Stimulated activated CD4-positive, alpha-beta T cell treated with anti-CD3 and anti-CD28 coated beads, Interleukin-4, amount 100 ng/mL, for 24 hours (primary cell): ENCODE data around the gene UBE3A.
"Not testable (repeated sequence)": the region's sequence is repeated elsewhere in the genome, so short reads cannot be mapped to it uniquely, and the experiment has no call there.

Experiments
- DNase-seq: peaks from one replicate; pipeline ENCODE4 v3.0.0-alpha.2; 2020

UBE3A gene

GRCh38 chr15:25438601-25439368 is at the start of gene UBE3A:
Gene UBE3A, minus strand, starts transcription at chr15:25439024. Its CDS starts 29,917 bp downstream, at chr15:25409107.
- DNase-seq: peak; percentile 86

- no peak for DNase-seq
Observed at GRCh38 chr15:25487226-25487884, 48.5 kb upstream of the UBE3A start.

- DNase-seq: no peak
Observed at GRCh38 chr15:25486051-25486450, 47.2 kb upstream of the UBE3A start.

GRCh38 chr15:25481208-25481859 is 42.5 kb upstream of the UBE3A start:
- no peak for DNase-seq

GRCh38 chr15:25478313-25478712 is 39.5 kb upstream of the UBE3A start:
- no peak for DNase-seq

- no peak for DNase-seq
Observed at GRCh38 chr15:25477816-25478215, 39.0 kb upstream of the UBE3A start.

GRCh38 chr15:25474251-25474650 is 35.4 kb upstream of the UBE3A start:
- DNase-seq: no peak

- no peak for DNase-seq
Observed at GRCh38 chr15:25470230-25470629, 31.4 kb upstream of the UBE3A start.

GRCh38 chr15:25469377-25469776 is 30.6 kb upstream of the UBE3A start:
- DNase-seq: no peak

GRCh38 chr15:25468611-25469010 is 29.8 kb upstream of the UBE3A start:
- DNase-seq: no peak

- no peak for DNase-seq
Observed at GRCh38 chr15:25465835-25466234, 27.0 kb upstream of the UBE3A start.

GRCh38 chr15:25464784-25465183 is 26.0 kb upstream of the UBE3A start:
- no peak for DNase-seq

GRCh38 chr15:25464383-25464782 is 25.6 kb upstream of the UBE3A start:
- DNase-seq: no peak

- DNase-seq: no peak
Observed at GRCh38 chr15:25456196-25456595, 17.4 kb upstream of the UBE3A start.

GRCh38 chr15:25455226-25455625 is 16.4 kb upstream of the UBE3A start:
- DNase-seq: no peak

GRCh38 chr15:25454771-25455170 is 15.9 kb upstream of the UBE3A start:
- no peak for DNase-seq

GRCh38 chr15:25453246-25453645 is 14.4 kb upstream of the UBE3A start:
- DNase-seq: not testable (repeated sequence)

- DNase-seq: no peak
Observed at GRCh38 chr15:25451501-25451900, 12.7 kb upstream of the UBE3A start.

GRCh38 chr15:25450163-25450562 is 11.3 kb upstream of the UBE3A start:
- no peak for DNase-seq

- no peak for DNase-seq
Observed at GRCh38 chr15:25446076-25446475, 7.3 kb upstream of the UBE3A start.

- DNase-seq: no peak
Observed at GRCh38 chr15:25445412-25445811, 6.6 kb upstream of the UBE3A start.

- DNase-seq: no peak
Observed at GRCh38 chr15:25441111-25441510, 2.3 kb upstream of the UBE3A start.

- DNase-seq: no peak
Observed at GRCh38 chr15:25439369-25439836, 579 bp upstream of the UBE3A start.
